Memory B cell (primary cell): ENCODE data around the gene IL1RAP.
A peak's percentile ranks its signal among the peaks of the same experiment; 100 is the strongest.

Experiments used
- ATAC-seq: fragments of 150-1000 bp; cut with Tn5 transposase; 2 replicates; pipeline ENCODE4 v1.10.0; 2021; ENCODE audit warnings: low read depth, mild to moderate bottlenecking, moderate library complexity
- DNase-seq, 2 donors: peaks; one replicate each; pipeline ENCODE4 v3.0.0; 2022; ENCODE audit warnings: low spot score in 2 of 2
- H3K27ac Mint-ChIP-seq: one replicate; pipeline ENCODE4 v1.8.0; 2022; ENCODE audit warnings: mild to moderate bottlenecking, moderate library complexity, mixed read lengths
- H3K27me3 Mint-ChIP-seq: one replicate; pipeline ENCODE4 v1.8.0; 2022; ENCODE audit warnings: mixed read lengths
- H3K36me3 Mint-ChIP-seq: one replicate; pipeline ENCODE4 v1.8.0; 2022; ENCODE audit warnings: mild to moderate bottlenecking, mixed read lengths
- H3K4me1 Mint-ChIP-seq: one replicate; pipeline ENCODE4 v1.8.0; 2022; ENCODE audit warnings: mixed read lengths
- H3K4me3 Mint-ChIP-seq: one replicate; pipeline ENCODE4 v1.8.0; 2022; ENCODE audit warnings: mild to moderate bottlenecking, moderate library complexity, mixed read lengths
- H3K9me3 Mint-ChIP-seq: one replicate; pipeline ENCODE4 v1.8.0; 2022; ENCODE audit warnings: mixed read lengths

IL1RAP gene

GRCh38 chr3:190607021-190607420 is 93.1 kb downstream of the IL1RAP start:
- Mint-ChIP-seq H3K4me1 (no peaks in the 10 kb centered on the region), H3K36me3 (peaks cover 30% of the 10 kb centered on the region)
- no peak for ATAC-seq

GRCh38 chr3:190608850-190609589 is 95.1 kb downstream of the IL1RAP start:
- Mint-ChIP-seq H3K4me3 (no peak overlapping the region), H3K27ac (no peak overlapping the region), H3K9me3 (peaks cover 3% of the 10 kb centered on the region), H3K4me1 (no peaks in the 10 kb centered on the region), H3K36me3 (peaks cover 29% of the 10 kb centered on the region), H3K27me3 (no peaks in the 10 kb centered on the region)
- ATAC-seq (no peak), DNase-seq (no peak)

More at GRCh38 chr3:190607021-190607420, 93.1 kb downstream of the IL1RAP start:
- no peak overlapping the region for H3K27ac Mint-ChIP-seq
- H3K27me3 Mint-ChIP-seq: no peaks in the 10 kb centered on the region
- H3K9me3 Mint-ChIP-seq: peaks cover 3% of the 10 kb centered on the region
- no peak for DNase-seq
- H3K4me3 Mint-ChIP-seq: no peak overlapping the region

- peaks cover 20% of the 10 kb centered on the region for H3K4me1 Mint-ChIP-seq
- no peaks in the 10 kb centered on the region for H3K9me3 Mint-ChIP-seq
- peaks cover 5% of the 10 kb centered on the region for H3K36me3 Mint-ChIP-seq
- H3K27ac Mint-ChIP-seq: peak overlapping the region; percentile 97
- DNase-seq: no peak
- H3K4me3 Mint-ChIP-seq: no peak overlapping the region
- ATAC-seq: no peak
- no peaks in the 10 kb centered on the region for H3K27me3 Mint-ChIP-seq
Measured at GRCh38 chr3:190614226-190615059, 100.6 kb downstream of the IL1RAP start.

GRCh38 chr3:190615060-190615384 is 101.1 kb downstream of the IL1RAP start:
- DNase-seq (no peak), ATAC-seq (no peak)
- Mint-ChIP-seq H3K4me3 (no peak overlapping the region), H3K36me3 (peaks cover 4% of the 10 kb centered on the region), H3K27ac (peak overlapping the region; percentile 97), H3K27me3 (no peaks in the 10 kb centered on the region), H3K9me3 (no peaks in the 10 kb centered on the region), H3K4me1 (peaks cover 20% of the 10 kb centered on the region)

- H3K4me3 Mint-ChIP-seq: no peak overlapping the region
- H3K9me3 Mint-ChIP-seq: no peaks in the 10 kb centered on the region
- H3K27ac Mint-ChIP-seq: peak overlapping the region; percentile 97
- no peak for DNase-seq
- peaks cover 4% of the 10 kb centered on the region for H3K36me3 Mint-ChIP-seq
- peaks cover 20% of the 10 kb centered on the region for H3K4me1 Mint-ChIP-seq
- ATAC-seq: no peak
- H3K27me3 Mint-ChIP-seq: no peaks in the 10 kb centered on the region
Measured at GRCh38 chr3:190615607-190616006, 101.7 kb downstream of the IL1RAP start.

- Mint-ChIP-seq H3K4me1 (peaks cover 20% of the 10 kb centered on the region), H3K27ac (peak overlapping the region; percentile 97), H3K9me3 (no peaks in the 10 kb centered on the region), H3K4me3 (no peak overlapping the region), H3K27me3 (no peaks in the 10 kb centered on the region), H3K36me3 (peaks cover 4% of the 10 kb centered on the region)
- no peak for DNase-seq
- no peak for ATAC-seq
Measured at GRCh38 chr3:190616637-190617036, 102.8 kb downstream of the IL1RAP start.

- Mint-ChIP-seq H3K9me3 (no peaks in the 10 kb centered on the region), H3K4me1 (peaks cover 20% of the 10 kb centered on the region), H3K4me3 (peak overlapping the region; percentile 56), H3K27ac (peak overlapping the region; percentile 97), H3K27me3 (no peaks in the 10 kb centered on the region), H3K36me3 (peaks cover 4% of the 10 kb centered on the region)
- DNase-seq (peak; percentile 41 to 77), ATAC-seq (peak; percentile 96)
Measured at GRCh38 chr3:190617185-190617584, 103.3 kb downstream of the IL1RAP start.

- ATAC-seq (no peak), DNase-seq (no peak)
- no peaks in the 10 kb centered on the region for H3K36me3 Mint-ChIP-seq
- H3K27ac Mint-ChIP-seq: peak overlapping the region; percentile 97
- peaks cover 20% of the 10 kb centered on the region for H3K4me1 Mint-ChIP-seq
- peak overlapping the region; percentile 12 for H3K4me3 Mint-ChIP-seq
- no peaks in the 10 kb centered on the region for H3K9me3 Mint-ChIP-seq
- H3K27me3 Mint-ChIP-seq: no peaks in the 10 kb centered on the region
Measured at GRCh38 chr3:190618330-190619030, 104.6 kb downstream of the IL1RAP start.

GRCh38 chr3:190619353-190619752 is 105.5 kb downstream of the IL1RAP start:
- Mint-ChIP-seq H3K27me3 (no peaks in the 10 kb centered on the region), H3K36me3 (peaks cover 1% of the 10 kb centered on the region), H3K27ac (peak overlapping the region; percentile 97), H3K4me3 (no peak overlapping the region), H3K4me1 (peaks cover 20% of the 10 kb centered on the region), H3K9me3 (no peaks in the 10 kb centered on the region)
- no peak for DNase-seq
- ATAC-seq: no peak

- Mint-ChIP-seq H3K36me3 (peaks cover 3% of the 10 kb centered on the region), H3K27me3 (no peaks in the 10 kb centered on the region), H3K4me3 (no peak overlapping the region), H3K4me1 (peaks cover 20% of the 10 kb centered on the region), H3K27ac (peak overlapping the region; percentile 97), H3K9me3 (no peaks in the 10 kb centered on the region)
- DNase-seq: no peak
- ATAC-seq: no peak
Measured at GRCh38 chr3:190619761-190620160, 105.9 kb downstream of the IL1RAP start.

GRCh38 chr3:190620886-190621608 is 107.2 kb downstream of the IL1RAP start:
- Mint-ChIP-seq H3K9me3 (no peaks in the 10 kb centered on the region), H3K4me1 (peaks cover 20% of the 10 kb centered on the region), H3K27me3 (no peaks in the 10 kb centered on the region), H3K36me3 (peaks cover 3% of the 10 kb centered on the region), H3K27ac (peak overlapping the region; percentile 64), H3K4me3 (no peak overlapping the region)
- no peak for ATAC-seq
- DNase-seq: no peak

GRCh38 chr3:190621927-190622326 is 108.0 kb downstream of the IL1RAP start:
- no peak overlapping the region for H3K4me3 Mint-ChIP-seq
- peaks cover 15% of the 10 kb centered on the region for H3K4me1 Mint-ChIP-seq
- peaks cover 3% of the 10 kb centered on the region for H3K36me3 Mint-ChIP-seq

GRCh38 chr3:190624282-190624681 is 110.4 kb downstream of the IL1RAP start:
- H3K27me3 Mint-ChIP-seq: no peaks in the 10 kb centered on the region
- no peak overlapping the region for H3K4me3 Mint-ChIP-seq
- H3K4me1 Mint-ChIP-seq: no peaks in the 10 kb centered on the region
- H3K9me3 Mint-ChIP-seq: no peaks in the 10 kb centered on the region
- no peak for ATAC-seq
- H3K36me3 Mint-ChIP-seq: peaks cover 3% of the 10 kb centered on the region
- DNase-seq: no peak
- no peak overlapping the region for H3K27ac Mint-ChIP-seq

More at GRCh38 chr3:190621927-190622326, 108.0 kb downstream of the IL1RAP start:
- Mint-ChIP-seq H3K9me3 (no peaks in the 10 kb centered on the region), H3K27me3 (no peaks in the 10 kb centered on the region), H3K27ac (no peak overlapping the region)
- ATAC-seq (no peak), DNase-seq (no peak)
